ENCODE results near the gene NCDN.

GRCh38 chr1:35570589-35571137, 13.1 kb downstream of the NCDN start:
- no peak for TF ChIP-seq EZH2 (IDR thresholded peaks at IDR 0.05; ENCODE audit: borderline replicate concordance, low read depth, low read length, severe bottlenecking)
- TF ChIP-seq POLR2A (IDR thresholded peaks at IDR 0.05; ENCODE audit: low read depth, low read length) = no peak
- TF ChIP-seq POLR2AphosphoS5 (IDR thresholded peaks at IDR 0.05; ENCODE audit: insufficient read depth, low read depth, low read length) = no peak
